Neural cell (in vitro differentiated cells): ENCODE measurements around the gene ERCC5.

Experiments
- CTCF ChIP-seq: fragments of 450-650 bp; IDR thresholded peaks from 2 replicates; pipeline ENCODE4 v1.5.1; 2014; ENCODE audit warnings: antibody characterized with exemption, mild to moderate bottlenecking, moderate library complexity; ENCODE audit not compliant: poor library complexity, severe bottlenecking
- EZH2 ChIP-seq: fragments of 200-600, 300-800 bp; shearing (Covaris generic), sonication (generic); IDR thresholded peaks from 2 replicates; pipeline ENCODE4 v1.6.1; 2014; ENCODE audit warnings: antibody characterized with exemption, low read length, borderline replicate concordance, mild to moderate bottlenecking; ENCODE audit not compliant: insufficient read depth, poor library complexity, severe bottlenecking
- POLR2AphosphoS5 ChIP-seq: IDR thresholded peaks from 2 replicates; pipeline ENCODE4 v1.6.1; 2012
- SMC3 ChIP-seq: fragments of 450-650 bp; conservative IDR thresholded peaks from 2 replicates; pipeline ENCODE4 v1.6.1; 2014; ENCODE audit warnings: antibody characterized with exemption, mild to moderate bottlenecking, moderate library complexity; ENCODE audit not compliant: poor library complexity
- TAF1 ChIP-seq: IDR thresholded peaks from 2 replicates; pipeline ENCODE4 v1.6.1; 2012; ENCODE audit warnings: low read depth

GRCh38 chr13:102800145-102801041 is 45.4 kb upstream of the ERCC5 start:
- TF ChIP-seq CTCF (peak; percentile 80), EZH2 (no peak), SMC3 (peak; percentile 71), POLR2AphosphoS5 (peak; percentile 20), TAF1 (no peak)
